ENCODE measurements around the gene VIPAS39.

Gene VIPAS39

GRCh38 chr14:77409131-77409533 is 48.3 kb downstream of the VIPAS39 start:
- Histone ChIP-seq H3K9me3 (replicated peaks; ENCODE audit: insufficient read depth, low read length) (no peaks in the 10 kb centered on the region), H4K20me1 (ENCODE audit: insufficient read depth, low read length) (no peaks in the 10 kb centered on the region), H3K27ac (ENCODE audit: low read length) (no peak overlapping the region), H3K9ac (ENCODE audit: low read length) (no peak overlapping the region), H3K27me3 (replicated peaks; ENCODE audit: insufficient read depth, low read length) (no peaks in the 10 kb centered on the region), H3K9me2 (replicated peaks; ENCODE audit: insufficient read depth, low read length) (no peaks in the 10 kb centered on the region), H3K4me2 (ENCODE audit: low read depth, low read length) (no peak overlapping the region), H3F3A (ENCODE audit: insufficient read depth, low read length) (no peaks in the 10 kb centered on the region), H3K4me1 (ENCODE audit: low read length) (no peaks in the 10 kb centered on the region), H2AFZ (ENCODE audit: low read length) (no peak overlapping the region), H3K36me3 (replicated peaks; ENCODE audit: insufficient read depth, low read length) (no peaks in the 10 kb centered on the region), H3K4me3 (ENCODE audit: low read length) (no peak overlapping the region), H3K79me2 (ENCODE audit: low read length) (no peaks in the 10 kb centered on the region)
- no peak for DNase-seq
- TF ChIP-seq EZH2 (optimal IDR thresholded peaks at IDR 0.05; ENCODE audit: low read depth, low read length) (no peak), CTCF (IDR thresholded peaks at IDR 0.05; ENCODE audit: low read length) (no peak), EZH2phosphoT487 (IDR thresholded peaks at IDR 0.05; ENCODE audit: low read length) (no peak)

GRCh38 chr14:77407158-77407557 is 50.2 kb downstream of the VIPAS39 start:
- H2AFZ ChIP-seq (ENCODE audit: low read length): no peak overlapping the region
- H3K9me3 ChIP-seq (replicated peaks; ENCODE audit: insufficient read depth, low read length): no peaks in the 10 kb centered on the region
- H3F3A ChIP-seq (ENCODE audit: insufficient read depth, low read length): no peaks in the 10 kb centered on the region
- no peak overlapping the region for H3K4me3 ChIP-seq (ENCODE audit: low read length)
- H3K9me2 ChIP-seq (replicated peaks; ENCODE audit: insufficient read depth, low read length): no peaks in the 10 kb centered on the region
- H4K20me1 ChIP-seq (ENCODE audit: insufficient read depth, low read length): no peaks in the 10 kb centered on the region
- H3K4me1 ChIP-seq (ENCODE audit: low read length): no peaks in the 10 kb centered on the region
- H3K9ac ChIP-seq (ENCODE audit: low read length): no peak overlapping the region
- TF ChIP-seq CTCF (IDR thresholded peaks at IDR 0.05; ENCODE audit: low read length): no peak
- no peak for TF ChIP-seq EZH2phosphoT487 (IDR thresholded peaks at IDR 0.05; ENCODE audit: low read length)
- TF ChIP-seq EZH2 (optimal IDR thresholded peaks at IDR 0.05; ENCODE audit: low read depth, low read length): no peak
- no peak overlapping the region for H3K4me2 ChIP-seq (ENCODE audit: low read depth, low read length)
- H3K79me2 ChIP-seq (ENCODE audit: low read length): no peaks in the 10 kb centered on the region
- no peaks in the 10 kb centered on the region for H3K27me3 ChIP-seq (replicated peaks; ENCODE audit: insufficient read depth, low read length)
- H3K36me3 ChIP-seq (replicated peaks; ENCODE audit: insufficient read depth, low read length): no peaks in the 10 kb centered on the region
- no peak for DNase-seq
- H3K27ac ChIP-seq (ENCODE audit: low read length): no peak overlapping the region

- Histone ChIP-seq H3K4me2 (ENCODE audit: low read depth, low read length) (no peak overlapping the region), H3K27me3 (replicated peaks; ENCODE audit: insufficient read depth, low read length) (no peaks in the 10 kb centered on the region), H3F3A (ENCODE audit: insufficient read depth, low read length) (no peaks in the 10 kb centered on the region), H4K20me1 (ENCODE audit: insufficient read depth, low read length) (no peaks in the 10 kb centered on the region), H3K9ac (ENCODE audit: low read length) (no peak overlapping the region), H3K27ac (ENCODE audit: low read length) (no peak overlapping the region), H3K4me3 (ENCODE audit: low read length) (no peak overlapping the region), H3K9me2 (replicated peaks; ENCODE audit: insufficient read depth, low read length) (no peaks in the 10 kb centered on the region), H3K79me2 (ENCODE audit: low read length) (no peaks in the 10 kb centered on the region), H3K4me1 (ENCODE audit: low read length) (no peaks in the 10 kb centered on the region), H3K9me3 (replicated peaks; ENCODE audit: insufficient read depth, low read length) (no peaks in the 10 kb centered on the region), H3K36me3 (replicated peaks; ENCODE audit: insufficient read depth, low read length) (no peaks in the 10 kb centered on the region), H2AFZ (ENCODE audit: low read length) (no peak overlapping the region)
- TF ChIP-seq EZH2 (optimal IDR thresholded peaks at IDR 0.05; ENCODE audit: low read depth, low read length) (no peak), CTCF (IDR thresholded peaks at IDR 0.05; ENCODE audit: low read length) (no peak), EZH2phosphoT487 (IDR thresholded peaks at IDR 0.05; ENCODE audit: low read length) (no peak)
- DNase-seq: no peak
Measured at GRCh38 chr14:77406718-77407117, 50.7 kb downstream of the VIPAS39 start.

All from MM.1S (cell line).